ENCODE data around the gene ANKRD42.
A peak's percentile ranks its signal among the peaks of the same experiment; 100 is the strongest.

ANKRD42 gene

GRCh38 chr11:83191986-83192385, 1.5 kb upstream of the ANKRD42 start:
- Histone ChIP-seq H3K27me3 (ENCODE audit: insufficient read depth, poor library complexity, severe bottlenecking) (no peaks in the 10 kb centered on the region), H3K27ac (replicated peaks) (peak overlapping the region; percentile 83), H3K4me3 (replicated peaks; ENCODE audit: insufficient read depth, low read length) (0 out of 2 replicates have a peak overlapping the region, but pooled peaks have one; percentile 92)
- no peak for DNase-seq (ENCODE audit: low read depth in 1 of 2, low spot score in 1 of 2)
- TF ChIP-seq, protein P1, sequence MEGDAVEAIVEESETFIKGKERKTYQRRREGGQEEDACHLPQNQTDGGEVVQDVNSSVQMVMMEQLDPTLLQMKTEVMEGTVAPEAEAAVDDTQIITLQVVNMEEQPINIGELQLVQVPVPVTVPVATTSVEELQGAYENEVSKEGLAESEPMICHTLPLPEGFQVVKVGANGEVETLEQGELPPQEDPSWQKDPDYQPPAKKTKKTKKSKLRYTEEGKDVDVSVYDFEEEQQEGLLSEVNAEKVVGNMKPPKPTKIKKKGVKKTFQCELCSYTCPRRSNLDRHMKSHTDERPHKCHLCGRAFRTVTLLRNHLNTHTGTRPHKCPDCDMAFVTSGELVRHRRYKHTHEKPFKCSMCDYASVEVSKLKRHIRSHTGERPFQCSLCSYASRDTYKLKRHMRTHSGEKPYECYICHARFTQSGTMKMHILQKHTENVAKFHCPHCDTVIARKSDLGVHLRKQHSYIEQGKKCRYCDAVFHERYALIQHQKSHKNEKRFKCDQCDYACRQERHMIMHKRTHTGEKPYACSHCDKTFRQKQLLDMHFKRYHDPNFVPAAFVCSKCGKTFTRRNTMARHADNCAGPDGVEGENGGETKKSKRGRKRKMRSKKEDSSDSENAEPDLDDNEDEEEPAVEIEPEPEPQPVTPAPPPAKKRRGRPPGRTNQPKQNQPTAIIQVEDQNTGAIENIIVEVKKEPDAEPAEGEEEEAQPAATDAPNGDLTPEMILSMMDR (IDR thresholded peaks at IDR 0.05; ENCODE audit: insufficient read depth, low read length): no peak
- no peak for TF ChIP-seq SPI1 (IDR thresholded peaks at IDR 0.05; ENCODE audit: borderline replicate concordance, low read depth)
- no peak for TF ChIP-seq GABPA (IDR thresholded peaks at IDR 0.05; ENCODE audit: low read depth)

- no peak for DNase-seq (ENCODE audit: low read depth in 1 of 2, low spot score in 1 of 2)
- Histone ChIP-seq H3K4me3 (replicated peaks; ENCODE audit: insufficient read depth, low read length) (peak overlapping the region; percentile 92), H3K27ac (replicated peaks) (peak overlapping the region; percentile 83), H3K27me3 (ENCODE audit: insufficient read depth, poor library complexity, severe bottlenecking) (no peaks in the 10 kb centered on the region)
- TF ChIP-seq, protein P1 (IDR thresholded peaks at IDR 0.05; ENCODE audit: insufficient read depth, low read length): no peak
- TF ChIP-seq POLR2AphosphoS5 (IDR thresholded peaks at IDR 0.05; ENCODE audit: low read depth) (no peak), SPI1 (IDR thresholded peaks at IDR 0.05; ENCODE audit: borderline replicate concordance, low read depth) (no peak), GABPA (IDR thresholded peaks at IDR 0.05; ENCODE audit: low read depth) (no peak), REST (IDR thresholded peaks at IDR 0.05; ENCODE audit: insufficient replicate concordance, low read depth) (no peak)
Observed at GRCh38 chr11:83192606-83193245, 786 bp upstream of the ANKRD42 start.

GRCh38 chr11:83194281-83195142, 1.0 kb downstream of the ANKRD42 start:
- TF ChIP-seq GABPA (IDR thresholded peaks at IDR 0.05; ENCODE audit: low read depth): 0 out of 2 replicates have a peak, but pooled peaks have one; percentile 39
- TF ChIP-seq, protein P1 (IDR thresholded peaks at IDR 0.05; ENCODE audit: insufficient read depth, low read length): no peak
- peak; percentile 2 for TF ChIP-seq REST (IDR thresholded peaks at IDR 0.05; ENCODE audit: insufficient replicate concordance, low read depth)
- peak; percentile 68; the same call in 1 of the 2 replicates for TF ChIP-seq POLR2AphosphoS5 (IDR thresholded peaks at IDR 0.05; ENCODE audit: low read depth)
- TF ChIP-seq SPI1 (IDR thresholded peaks at IDR 0.05; ENCODE audit: borderline replicate concordance, low read depth): peak; percentile 73
- peak; percentile 72 to 94 for DNase-seq (ENCODE audit: low read depth in 1 of 2, low spot score in 1 of 2)
- peak overlapping the region; percentile 83 for H3K27ac ChIP-seq (replicated peaks)

More at GRCh38 chr11:83194281-83195142, 1.0 kb downstream of the ANKRD42 start:
- no peaks in the 10 kb centered on the region for H3K27me3 ChIP-seq (ENCODE audit: insufficient read depth, poor library complexity, severe bottlenecking)
- peak overlapping the region; percentile 92 for H3K4me3 ChIP-seq (replicated peaks; ENCODE audit: insufficient read depth, low read length)
